Measurements from ENCODE around the gene TMEM232. TPM values are rescaled to one million over a fixed set of nuclear protein-coding genes. Genes with fewer than 3 reads are reported as not detected.

TMEM232 gene
- total and polyA plus RNA-seq, 4 donors = 3.4 to 28.3 (median 9.3) TPM

DNA sequence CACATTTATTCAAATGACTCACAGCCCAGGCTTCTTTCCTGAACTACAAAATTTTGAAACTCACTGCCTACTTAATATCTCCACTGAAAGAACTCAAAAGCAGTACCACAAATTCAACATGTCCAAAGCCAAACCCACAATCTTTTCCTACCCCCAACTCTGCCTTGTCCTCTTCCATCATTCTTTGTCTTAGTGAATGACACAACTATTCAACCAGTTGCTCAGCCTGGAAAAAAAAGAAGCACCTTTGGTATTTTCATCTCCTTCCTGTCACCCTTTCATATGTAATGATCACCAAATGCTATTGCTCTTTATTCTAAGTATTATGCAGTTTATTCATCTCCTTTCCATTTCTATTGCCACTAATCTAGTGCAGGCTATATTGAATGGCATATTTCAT is 216.3 kb downstream of the TMEM232 start:
- no peak overlapping the region for H3K27ac ChIP-seq (ENCODE audit: low read depth in 1 of 2, low read length in 1 of 2)
- H3K36me3 ChIP-seq (ENCODE audit: control insufficient read depth in 4 of 4, insufficient read depth in 4 of 4, low read length in 4 of 4) = no peaks in the 10 kb centered on the region
- no peaks in the 10 kb centered on the region for H3K27me3 ChIP-seq (ENCODE audit: control insufficient read depth in 3 of 3, insufficient read depth in 3 of 3, low read length in 2 of 3)
- ATAC-seq (ENCODE audit: insufficient read depth, low FRiP score) (no peak), DNase-seq (no peak)
- no peak overlapping the region for H3K9ac ChIP-seq (ENCODE audit: insufficient read depth in 1 of 2, low read length in 2 of 2)
- no peaks in the 10 kb centered on the region for H3K4me1 ChIP-seq (ENCODE audit: control insufficient read depth in 5 of 5, insufficient read depth in 5 of 5, low read length in 5 of 5)
- no peak overlapping the region for H3K4me3 ChIP-seq
- no peaks in the 10 kb centered on the region for H3K9me3 ChIP-seq (ENCODE audit: control insufficient read depth in 4 of 4, insufficient read depth in 3 of 4, low read length in 3 of 4)
- TF ChIP-seq, protein P1, sequence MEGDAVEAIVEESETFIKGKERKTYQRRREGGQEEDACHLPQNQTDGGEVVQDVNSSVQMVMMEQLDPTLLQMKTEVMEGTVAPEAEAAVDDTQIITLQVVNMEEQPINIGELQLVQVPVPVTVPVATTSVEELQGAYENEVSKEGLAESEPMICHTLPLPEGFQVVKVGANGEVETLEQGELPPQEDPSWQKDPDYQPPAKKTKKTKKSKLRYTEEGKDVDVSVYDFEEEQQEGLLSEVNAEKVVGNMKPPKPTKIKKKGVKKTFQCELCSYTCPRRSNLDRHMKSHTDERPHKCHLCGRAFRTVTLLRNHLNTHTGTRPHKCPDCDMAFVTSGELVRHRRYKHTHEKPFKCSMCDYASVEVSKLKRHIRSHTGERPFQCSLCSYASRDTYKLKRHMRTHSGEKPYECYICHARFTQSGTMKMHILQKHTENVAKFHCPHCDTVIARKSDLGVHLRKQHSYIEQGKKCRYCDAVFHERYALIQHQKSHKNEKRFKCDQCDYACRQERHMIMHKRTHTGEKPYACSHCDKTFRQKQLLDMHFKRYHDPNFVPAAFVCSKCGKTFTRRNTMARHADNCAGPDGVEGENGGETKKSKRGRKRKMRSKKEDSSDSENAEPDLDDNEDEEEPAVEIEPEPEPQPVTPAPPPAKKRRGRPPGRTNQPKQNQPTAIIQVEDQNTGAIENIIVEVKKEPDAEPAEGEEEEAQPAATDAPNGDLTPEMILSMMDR (IDR thresholded peaks at IDR 0.05; ENCODE audit: control extremely low read depth, extremely low read depth) = no peak

- Histone ChIP-seq H3K9ac (ENCODE audit: insufficient read depth in 1 of 2, low read length in 2 of 2) (no peak overlapping the region), H3K4me3 (no peak overlapping the region), H3K27ac (ENCODE audit: low read depth in 1 of 2, low read length in 1 of 2) (no peak overlapping the region), H3K9me3 (ENCODE audit: control insufficient read depth in 4 of 4, insufficient read depth in 3 of 4, low read length in 3 of 4) (no peaks in the 10 kb centered on the region), H3K36me3 (ENCODE audit: control insufficient read depth in 4 of 4, insufficient read depth in 4 of 4, low read length in 4 of 4) (no peaks in the 10 kb centered on the region), H3K27me3 (ENCODE audit: control insufficient read depth in 3 of 3, insufficient read depth in 3 of 3, low read length in 2 of 3) (no peaks in the 10 kb centered on the region), H3K4me1 (ENCODE audit: control insufficient read depth in 5 of 5, insufficient read depth in 5 of 5, low read length in 5 of 5) (no peaks in the 10 kb centered on the region)
- WGBS, 2 donors = 54 to 68% methylated on average over 2 of the region's 2 CpGs
- TF ChIP-seq, protein P1 (IDR thresholded peaks at IDR 0.05; ENCODE audit: control extremely low read depth, extremely low read depth) = no peak
- ATAC-seq (ENCODE audit: insufficient read depth, low FRiP score) = no peak
- DNase-seq = no peak
These were observed 218.5 kb downstream of the TMEM232 start for GRCh38 chr5:110507972-110508371.

- no peaks in the 10 kb centered on the region for H3K36me3 ChIP-seq (ENCODE audit: control insufficient read depth in 4 of 4, insufficient read depth in 4 of 4, low read length in 4 of 4)
- no peaks in the 10 kb centered on the region for H3K27me3 ChIP-seq (ENCODE audit: control insufficient read depth in 3 of 3, insufficient read depth in 3 of 3, low read length in 2 of 3)
- H3K4me3 ChIP-seq = no peak overlapping the region
- H3K27ac ChIP-seq (ENCODE audit: low read depth in 1 of 2, low read length in 1 of 2) = no peak overlapping the region
- no peak for DNase-seq
- TF ChIP-seq, protein P1 (IDR thresholded peaks at IDR 0.05; ENCODE audit: control extremely low read depth, extremely low read depth) = no peak
- ATAC-seq (ENCODE audit: insufficient read depth, low FRiP score) = no peak
- H3K4me1 ChIP-seq (ENCODE audit: control insufficient read depth in 5 of 5, insufficient read depth in 5 of 5, low read length in 5 of 5) = no peaks in the 10 kb centered on the region
- no peak overlapping the region for H3K9ac ChIP-seq (ENCODE audit: insufficient read depth in 1 of 2, low read length in 2 of 2)
- H3K9me3 ChIP-seq (ENCODE audit: control insufficient read depth in 4 of 4, insufficient read depth in 3 of 4, low read length in 3 of 4) = no peaks in the 10 kb centered on the region
These were observed 220.1 kb downstream of the TMEM232 start for GRCh38 chr5:110506378-110506777.

- Histone ChIP-seq H3K4me3 (no peak overlapping the region), H3K27ac (ENCODE audit: low read depth in 1 of 2, low read length in 1 of 2) (no peak overlapping the region), H3K27me3 (ENCODE audit: control insufficient read depth in 3 of 3, insufficient read depth in 3 of 3, low read length in 2 of 3) (no peaks in the 10 kb centered on the region), H3K9ac (ENCODE audit: insufficient read depth in 1 of 2, low read length in 2 of 2) (no peak overlapping the region), H3K9me3 (ENCODE audit: control insufficient read depth in 4 of 4, insufficient read depth in 3 of 4, low read length in 3 of 4) (no peaks in the 10 kb centered on the region), H3K36me3 (ENCODE audit: control insufficient read depth in 4 of 4, insufficient read depth in 4 of 4, low read length in 4 of 4) (no peaks in the 10 kb centered on the region), H3K4me1 (ENCODE audit: control insufficient read depth in 5 of 5, insufficient read depth in 5 of 5, low read length in 5 of 5) (no peaks in the 10 kb centered on the region)
- TF ChIP-seq, protein P1 (IDR thresholded peaks at IDR 0.05; ENCODE audit: control extremely low read depth, extremely low read depth) = no peak
- DNase-seq (no peak), ATAC-seq (ENCODE audit: insufficient read depth, low FRiP score) (no peak)
- whole genome bisulfite sequencing, 2 donors = 77 to 80% methylated on average over 4 of the region's 4 CpGs
These were observed 230.2 kb downstream of the TMEM232 start for GRCh38 chr5:110496276-110496675.
